ENCODE measurements around the gene STT3B.

STT3B gene

DNA sequence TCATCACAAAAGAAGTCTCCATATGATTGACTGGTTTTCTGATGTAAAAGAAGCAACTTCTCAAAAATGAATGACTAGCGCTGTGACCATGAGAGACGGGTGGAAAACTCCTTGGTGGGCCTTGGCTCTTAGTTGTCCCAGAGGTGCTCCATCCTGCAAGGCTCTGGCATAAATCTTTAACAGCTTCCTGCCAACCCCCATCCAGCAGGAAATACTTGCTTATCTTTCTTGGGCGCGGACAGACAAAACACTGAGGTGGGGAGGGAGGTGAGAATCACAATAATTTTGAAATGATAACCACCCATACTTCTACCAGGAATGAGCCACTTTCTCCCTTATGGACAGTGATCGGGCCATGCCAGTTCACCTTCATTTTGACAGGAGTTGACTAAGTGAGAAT lies 128.6 kb downstream of the STT3B start:
- DNase-seq, result no peak

DNA sequence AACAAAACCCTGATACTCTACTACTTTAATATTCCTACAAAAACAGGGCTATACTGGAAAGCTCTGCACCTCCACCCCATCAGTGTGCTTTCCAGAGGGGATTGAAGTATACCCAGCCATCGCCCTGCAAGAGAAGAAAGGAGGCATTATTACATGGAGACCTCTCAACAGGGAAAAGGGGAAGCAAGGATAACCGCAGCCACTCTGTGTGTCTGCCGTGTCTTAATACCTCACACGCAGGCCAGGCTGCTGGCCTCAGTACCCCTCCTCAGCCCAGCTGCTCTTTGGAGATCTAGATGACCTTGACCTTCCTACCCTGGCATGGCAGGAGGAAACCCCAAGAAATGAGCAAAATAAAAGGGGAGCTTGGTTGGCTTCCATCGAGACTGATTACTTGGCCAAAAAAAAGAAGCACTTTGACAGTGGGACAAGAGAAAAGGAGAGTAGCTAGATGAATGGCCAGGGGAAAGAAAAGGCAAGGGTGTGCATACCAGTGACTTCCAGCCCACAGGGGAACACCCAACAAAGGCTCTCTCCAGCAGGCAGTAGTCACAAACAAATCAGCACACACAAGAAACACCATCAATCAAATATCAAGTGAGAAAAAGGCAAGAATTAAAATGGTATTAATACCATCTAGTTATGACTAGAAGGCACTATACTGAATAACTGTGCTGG lies 129.4 kb downstream of the STT3B start:
- no peak for DNase-seq

DNA sequence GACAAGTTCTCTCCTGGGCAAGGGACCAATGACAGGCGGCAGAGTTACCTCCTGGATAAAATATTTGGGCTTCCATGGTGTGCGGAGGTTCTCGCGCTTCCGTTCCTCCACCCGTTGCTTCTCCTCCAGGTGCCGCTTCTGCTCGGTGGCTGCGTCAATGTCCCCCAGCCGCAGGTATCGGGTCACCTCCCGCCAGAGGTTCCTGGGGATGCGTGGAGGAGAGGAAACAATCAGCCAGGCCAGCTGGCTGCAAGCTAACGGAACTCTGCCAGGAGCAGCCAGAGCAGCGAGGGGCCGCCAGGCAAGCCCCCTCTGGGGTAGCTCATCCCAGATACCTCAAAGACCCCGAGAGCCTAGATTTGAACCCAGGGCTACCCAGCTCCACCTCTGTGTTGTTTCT lies 131.3 kb downstream of the STT3B start:
- DNase-seq, result no peak

DNA sequence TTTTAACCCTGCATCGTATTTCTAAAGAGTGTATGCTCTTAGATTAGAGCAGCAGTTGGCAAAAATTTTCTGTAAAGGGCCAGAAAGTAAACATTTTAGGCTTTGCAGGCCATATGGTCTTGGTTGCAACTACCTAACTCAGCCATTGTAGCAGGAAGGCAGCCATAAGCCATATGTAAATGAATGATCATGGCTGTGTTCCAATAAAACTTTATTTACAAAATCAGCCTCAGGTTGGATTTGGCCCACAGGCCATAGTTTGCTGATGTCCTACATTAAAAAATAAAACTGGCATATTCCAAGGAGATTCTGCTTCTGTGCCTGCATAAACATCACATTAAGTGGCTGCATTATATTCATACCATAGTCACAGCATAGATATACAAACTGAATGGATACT lies 134.9 kb downstream of the STT3B start:
- no peak for DNase-seq

DNA sequence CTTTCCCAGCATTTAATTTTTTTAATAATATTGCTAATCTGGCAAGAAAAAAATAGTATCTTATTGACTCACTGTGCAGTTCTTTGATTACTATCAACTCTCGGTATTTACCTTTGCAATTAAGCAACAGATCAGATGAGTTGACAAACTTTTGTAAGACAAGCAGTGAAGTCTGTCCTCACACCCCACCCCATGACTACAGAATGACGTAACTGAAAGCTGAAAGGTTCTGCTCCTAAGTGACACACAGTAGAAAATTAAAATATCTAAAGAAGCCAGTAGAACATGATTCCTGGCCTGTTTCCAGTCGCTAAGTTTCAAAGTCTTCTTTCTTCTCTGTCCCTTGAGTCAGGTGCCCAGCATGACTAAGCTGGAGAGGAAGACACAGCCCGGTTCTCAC lies 135.5 kb downstream of the STT3B start:
- no peak for DNase-seq

DNA sequence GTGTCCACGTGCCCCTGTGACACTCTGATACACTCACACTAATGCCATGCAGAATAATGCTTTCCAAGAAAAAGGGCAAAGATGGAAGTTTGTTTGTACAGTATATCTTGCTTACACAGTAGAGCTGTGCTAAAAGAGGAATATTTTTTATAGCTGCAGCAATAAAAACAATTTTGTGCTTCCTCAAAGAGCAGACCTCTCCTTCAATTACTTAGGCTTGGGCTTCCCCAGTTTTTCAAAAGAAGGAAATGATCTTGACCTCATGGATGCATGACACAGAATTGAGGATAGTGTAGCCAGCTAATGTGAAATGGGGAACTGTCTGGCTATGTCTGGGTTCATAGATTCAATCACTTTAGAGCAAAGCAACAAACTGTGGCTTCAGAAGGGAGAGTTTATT lies 137.4 kb downstream of the STT3B start:
- no peak for DNase-seq

DNA sequence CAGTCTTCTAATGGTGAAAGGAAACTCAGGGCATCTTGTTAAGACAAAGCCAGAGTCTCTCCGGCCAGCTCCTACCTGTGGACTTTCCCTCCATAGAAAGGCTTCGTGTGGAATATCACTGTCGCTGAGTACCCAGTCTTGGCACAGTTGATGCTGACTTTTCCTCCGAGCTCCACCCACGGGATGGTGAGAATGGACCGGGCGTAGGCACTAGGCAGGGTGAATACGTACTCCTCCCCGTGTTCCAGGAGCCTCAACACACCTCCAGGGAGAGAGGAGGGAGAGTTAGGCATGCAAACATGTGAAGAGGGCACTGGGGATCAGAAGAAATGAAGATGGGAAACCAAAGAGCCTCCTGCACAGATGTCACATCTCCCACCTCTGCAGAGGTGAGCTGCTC lies 138.0 kb downstream of the STT3B start:
- no peak for DNase-seq

DNA sequence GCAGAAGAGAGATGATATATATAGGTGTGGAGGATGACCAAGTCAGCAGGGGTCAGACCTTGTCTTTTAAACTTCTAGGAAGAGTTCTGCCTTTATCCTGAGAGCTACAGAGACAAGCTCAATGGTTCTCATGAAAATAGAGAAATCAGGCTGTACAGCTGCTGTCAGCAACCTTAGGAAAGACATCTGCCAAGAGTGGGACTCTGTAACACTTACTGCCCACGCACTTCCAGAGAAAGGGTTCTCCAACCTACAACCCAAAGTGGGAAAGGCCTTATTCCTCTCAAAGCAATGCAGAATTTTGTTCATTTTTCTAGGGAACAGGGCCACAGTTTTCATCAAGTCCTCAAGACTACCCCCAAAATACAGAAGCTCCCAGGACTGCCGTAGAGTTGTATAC lies 138.7 kb downstream of the STT3B start:
- DNase-seq, result no peak

DNA sequence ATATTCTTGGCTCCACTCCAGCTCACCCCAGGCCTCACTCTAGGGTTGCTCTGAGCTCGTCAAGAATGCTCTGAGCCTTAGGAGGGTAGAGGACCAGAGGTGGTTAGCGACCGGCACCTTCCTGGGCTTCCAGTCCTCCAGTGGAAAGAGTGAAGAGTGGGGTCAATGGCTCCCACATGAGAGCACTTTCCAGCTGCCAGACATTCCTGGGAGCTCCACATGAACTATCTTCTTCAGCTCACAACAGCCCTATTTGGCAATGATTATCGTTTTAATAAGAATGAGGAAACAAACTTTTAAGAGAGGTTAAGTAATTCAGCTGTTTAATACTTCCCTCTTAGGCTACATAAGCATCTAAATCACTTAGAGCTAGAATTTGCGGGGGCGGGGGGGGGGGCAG lies 139.3 kb downstream of the STT3B start:
- no peak for DNase-seq

DNA sequence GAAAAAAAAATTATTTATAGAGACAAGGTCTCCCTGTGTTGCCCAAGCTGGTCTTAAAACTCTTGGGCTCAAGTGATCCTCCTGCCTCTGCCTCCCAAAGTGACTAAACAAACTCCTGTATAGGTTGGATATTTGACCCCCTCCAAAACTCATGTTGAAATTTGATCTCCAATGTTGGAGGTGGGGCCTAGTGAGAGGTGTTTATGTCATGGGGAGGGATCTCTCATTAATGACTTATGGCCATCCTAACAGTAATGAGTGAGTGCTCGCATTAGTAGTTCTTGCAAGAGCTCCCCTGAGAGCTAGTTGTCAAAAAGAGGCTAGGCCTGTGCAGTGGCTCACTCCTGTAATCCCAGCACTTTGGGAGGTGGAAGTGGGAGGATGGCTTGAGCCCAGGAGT lies 141.2 kb downstream of the STT3B start:
- DNase-seq, result no peak

DNA sequence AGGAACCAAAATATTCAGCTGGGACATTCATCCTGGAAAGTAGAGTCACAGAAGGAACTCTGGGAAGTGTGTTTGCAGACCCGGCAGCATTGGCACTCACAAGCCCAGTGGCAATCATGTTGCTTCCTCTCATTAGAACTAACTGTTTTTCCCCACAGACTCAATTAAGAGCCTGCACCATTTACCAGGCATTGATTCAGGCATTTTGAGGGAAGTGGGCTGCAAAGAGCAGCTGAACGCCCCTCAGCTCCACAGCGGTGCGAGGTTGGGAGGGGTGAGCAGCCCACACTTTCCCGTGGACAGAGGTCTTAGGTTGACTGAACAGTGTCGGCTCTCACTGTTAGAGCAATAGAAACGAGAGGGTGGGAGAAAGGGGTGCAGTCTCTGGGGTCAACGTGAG lies 143.8 kb downstream of the STT3B start:
- no peak for DNase-seq

DNA sequence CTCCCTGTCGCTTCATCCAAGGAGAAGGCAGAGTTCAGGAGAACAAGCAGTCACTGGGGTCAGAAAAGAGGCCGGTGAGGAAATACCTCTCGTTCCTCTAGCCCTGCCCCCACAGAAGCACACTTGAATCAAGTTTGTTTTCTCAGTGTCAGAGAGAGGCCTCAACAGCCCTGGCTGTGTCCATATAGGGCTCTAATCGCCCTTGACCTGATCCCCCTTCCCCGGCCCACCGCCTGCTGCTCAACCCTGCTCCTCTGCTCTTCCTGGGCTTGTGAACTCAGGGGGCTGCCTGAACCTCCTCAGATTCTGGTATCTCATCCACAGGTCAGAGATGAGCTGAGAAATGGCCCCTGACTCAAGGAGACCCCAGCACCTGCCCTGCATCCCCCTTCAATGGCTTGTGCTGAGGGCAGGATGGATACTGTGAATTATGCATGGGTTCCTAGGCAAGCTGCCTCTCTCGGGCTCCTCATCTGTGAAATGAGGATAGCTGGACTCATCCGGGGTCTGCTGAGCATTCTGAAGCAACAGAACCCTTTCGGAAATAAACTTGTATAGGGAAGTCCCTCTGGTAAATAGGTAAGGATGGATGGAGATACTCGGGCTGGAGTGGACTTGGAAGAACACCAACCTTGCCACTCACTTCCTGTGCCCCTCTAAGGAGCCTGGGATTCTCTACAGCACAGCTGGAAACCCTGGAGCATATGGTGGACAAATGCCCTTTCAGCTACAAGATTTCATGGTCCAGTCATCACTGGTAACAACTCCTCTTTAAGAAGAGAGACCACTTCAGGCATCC lies 147.5 kb downstream of the STT3B start:
- no peak for DNase-seq
